HL-60/S4 treated with phorbol 12-myristate 13-acetate at 8.2 ng/mL for 4 days and 3 days (cell line): Measurements from ENCODE around the gene TEF.
"Not testable (repeated sequence)": the region's sequence is repeated elsewhere in the genome, so short reads cannot be mapped to it uniquely, and the experiment has no call there.

Experiments
- in situ Hi-C: fragments of 300-500 bp; cut with MboI; formaldehyde crosslinking; loops from 2 replicates; pipeline ENCODE4 v1.15.0; 2022; ENCODE audit warnings: low sequenced_read_pairs

The TEF gene

GRCh38 chr22:41417622-41418390 lies 36.1 kb downstream of the TEF start:
- in situ Hi-C loops: no loop called here

- in situ Hi-C loops: no loop called here
These were observed 37.0 kb downstream of the TEF start for GRCh38 chr22:41418717-41419116.

GRCh38 chr22:41425660-41426365 lies 44.1 kb downstream of the TEF start:
- in situ Hi-C loops: no loop called here

- in situ Hi-C loops: no loop called here
These were observed 47.6 kb downstream of the TEF start for GRCh38 chr22:41429232-41429950.

- in situ Hi-C loops: no loop called here
These were observed 48.2 kb downstream of the TEF start for GRCh38 chr22:41429951-41430332.

- in situ Hi-C loops: no loop called here
These were observed 49.9 kb downstream of the TEF start for GRCh38 chr22:41431656-41432055.

GRCh38 chr22:41433480-41433879 lies 51.7 kb downstream of the TEF start:
- in situ Hi-C loops: not testable (repeated sequence)

GRCh38 chr22:41434361-41435003 lies 52.7 kb downstream of the TEF start:
- in situ Hi-C loops: not testable (repeated sequence)

GRCh38 chr22:41435560-41435959 lies 53.8 kb downstream of the TEF start:
- in situ Hi-C loops: no loop called here

- in situ Hi-C loops: no loop called here
These were observed 54.8 kb downstream of the TEF start for GRCh38 chr22:41436322-41437113.

GRCh38 chr22:41437198-41437597 lies 55.5 kb downstream of the TEF start:
- in situ Hi-C loops: no loop called here

- in situ Hi-C loops: not testable (repeated sequence)
These were observed 58.8 kb downstream of the TEF start for GRCh38 chr22:41440511-41440910.

- in situ Hi-C loops: no loop called here
These were observed 60.6 kb downstream of the TEF start for GRCh38 chr22:41442240-41442792.

- in situ Hi-C loops: no loop called here
These were observed 62.8 kb downstream of the TEF start for GRCh38 chr22:41444360-41445128.

- in situ Hi-C loops: no loop called here
These were observed 63.7 kb downstream of the TEF start for GRCh38 chr22:41445129-41446056.

- in situ Hi-C loops: no loop called here
These were observed 64.3 kb downstream of the TEF start for GRCh38 chr22:41446057-41446501.

- in situ Hi-C loops: no loop called here
These were observed 65.1 kb downstream of the TEF start, which contains the start of gene TOB2 for GRCh38 chr22:41446639-41447434. TSS of gene TOB2 (minus strand) at chr22:41446801. CDS start at chr22:41437345, 9,456 bp downstream.
